ENCODE measurements around the gene RNF123.

GRCh38 chr3:49657208-49657915 lies 32.0 kb upstream of the RNF123 start:
- TF ChIP-seq, protein P1, sequence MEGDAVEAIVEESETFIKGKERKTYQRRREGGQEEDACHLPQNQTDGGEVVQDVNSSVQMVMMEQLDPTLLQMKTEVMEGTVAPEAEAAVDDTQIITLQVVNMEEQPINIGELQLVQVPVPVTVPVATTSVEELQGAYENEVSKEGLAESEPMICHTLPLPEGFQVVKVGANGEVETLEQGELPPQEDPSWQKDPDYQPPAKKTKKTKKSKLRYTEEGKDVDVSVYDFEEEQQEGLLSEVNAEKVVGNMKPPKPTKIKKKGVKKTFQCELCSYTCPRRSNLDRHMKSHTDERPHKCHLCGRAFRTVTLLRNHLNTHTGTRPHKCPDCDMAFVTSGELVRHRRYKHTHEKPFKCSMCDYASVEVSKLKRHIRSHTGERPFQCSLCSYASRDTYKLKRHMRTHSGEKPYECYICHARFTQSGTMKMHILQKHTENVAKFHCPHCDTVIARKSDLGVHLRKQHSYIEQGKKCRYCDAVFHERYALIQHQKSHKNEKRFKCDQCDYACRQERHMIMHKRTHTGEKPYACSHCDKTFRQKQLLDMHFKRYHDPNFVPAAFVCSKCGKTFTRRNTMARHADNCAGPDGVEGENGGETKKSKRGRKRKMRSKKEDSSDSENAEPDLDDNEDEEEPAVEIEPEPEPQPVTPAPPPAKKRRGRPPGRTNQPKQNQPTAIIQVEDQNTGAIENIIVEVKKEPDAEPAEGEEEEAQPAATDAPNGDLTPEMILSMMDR (IDR thresholded peaks at IDR 0.05): no peak
- no peak for TF ChIP-seq EZH2 (IDR thresholded peaks at IDR 0.05; ENCODE audit: borderline replicate concordance, insufficient read depth, low read depth, low read length, poor library complexity, severe bottlenecking)
